Tongue (tissue), 2 donors: ENCODE measurements around the gene CDKL2. TPM values are rescaled to one million over a fixed set of nuclear protein-coding genes. Genes with fewer than 3 reads are reported as not detected.

Source experiments
- DNase-seq: peaks from one replicate; pipeline ENCODE4 v3.0.0-alpha.2; 2015
- total RNA-seq: library from RNA; depleted of rRNA; stranded (reverse); fragments of >200 nt; gene quantifications from one replicate; pipeline ENCODE4 v1.2.3, GENCODE V29; 2014

CDKL2 gene
- total RNA-seq, 1 donor from 2014 or later, result 1.1 TPM

GRCh38 chr4:75639124-75639695 lies 8.9 kb upstream of the CDKL2 start:
- DNase-seq, result no peak

GRCh38 chr4:75637827-75638226 lies 7.5 kb upstream of the CDKL2 start:
- DNase-seq, result no peak

GRCh38 chr4:75637176-75637575 lies 6.8 kb upstream of the CDKL2 start:
- DNase-seq, result no peak

- DNase-seq, result no peak
These were observed 4.6 kb upstream of the CDKL2 start for GRCh38 chr4:75634951-75635350.

GRCh38 chr4:75634281-75634680 lies 4.0 kb upstream of the CDKL2 start:
- DNase-seq, result no peak

- no peak for DNase-seq
These were observed 3.5 kb upstream of the CDKL2 start for GRCh38 chr4:75633846-75634245.

- DNase-seq, result no peak
These were observed 605 bp upstream of the CDKL2 start for GRCh38 chr4:75630937-75631329.

GRCh38 chr4:75629239-75629638 lies 1.1 kb downstream of the CDKL2 start:
- DNase-seq, result no peak

- DNase-seq, result no peak
These were observed 7.3 kb downstream of the CDKL2 start for GRCh38 chr4:75623026-75623425.

- DNase-seq, result no peak
These were observed 8.6 kb downstream of the CDKL2 start for GRCh38 chr4:75621715-75622114.

- DNase-seq, result no peak
These were observed 18.0 kb downstream of the CDKL2 start for GRCh38 chr4:75612306-75612705.

- no peak for DNase-seq
These were observed 24.4 kb downstream of the CDKL2 start for GRCh38 chr4:75605928-75606327.

GRCh38 chr4:75599647-75600046 lies 30.7 kb downstream of the CDKL2 start:
- DNase-seq, result no peak

GRCh38 chr4:75598390-75598789 lies 31.9 kb downstream of the CDKL2 start:
- DNase-seq, result no peak

- DNase-seq, result no peak
These were observed 34.3 kb downstream of the CDKL2 start for GRCh38 chr4:75596061-75596460.

- DNase-seq, result no peak
These were observed 36.9 kb downstream of the CDKL2 start for GRCh38 chr4:75593393-75593792.

- DNase-seq, result no peak
These were observed 46.3 kb downstream of the CDKL2 start for GRCh38 chr4:75584067-75584466.

- no peak for DNase-seq
These were observed 62.6 kb downstream of the CDKL2 start for GRCh38 chr4:75567725-75568124.

- no peak for DNase-seq
These were observed 63.4 kb downstream of the CDKL2 start for GRCh38 chr4:75566911-75567310.

GRCh38 chr4:75565481-75565880 lies 64.8 kb downstream of the CDKL2 start:
- DNase-seq, result no peak

GRCh38 chr4:75564023-75564422 lies 66.3 kb downstream of the CDKL2 start:
- no peak for DNase-seq

GRCh38 chr4:75561789-75562188 lies 68.5 kb downstream of the CDKL2 start:
- DNase-seq, result no peak

GRCh38 chr4:75557696-75558095 lies 72.6 kb downstream of the CDKL2 start:
- no peak for DNase-seq

GRCh38 chr4:75555294-75556164 lies 74.8 kb downstream of the CDKL2 start, which contains the start of gene ODAPH:
Gene ODAPH, plus strand, starts transcription at chr4:75556066. Its CDS starts 17 bp downstream, at chr4:75556083.
- DNase-seq, result no peak
